HG03139 (cell line): ENCODE data around the gene CRACR2B.

Experiments
- ATAC-seq: cut with Tn5 transposase; IDR thresholded peaks from one replicate; pipeline ENCODE4 v1.9.1; 2021; ENCODE audit not compliant: unreplicated experiment

CRACR2B gene

GRCh38 chr11:850775-851763 is 23.4 kb downstream of the CRACR2B start:
- ATAC-seq, result no peak

- ATAC-seq, result no peak
Measured at GRCh38 chr11:852762-853161, 25.0 kb downstream of the CRACR2B start.

- ATAC-seq, result no peak
Measured at GRCh38 chr11:853682-854448, 26.1 kb downstream of the CRACR2B start.

GRCh38 chr11:854601-855329 is 27.0 kb downstream of the CRACR2B start:
- no peak for ATAC-seq

GRCh38 chr11:855330-855674 is 27.6 kb downstream of the CRACR2B start:
- ATAC-seq, result no peak

GRCh38 chr11:855796-856195 is 28.1 kb downstream of the CRACR2B start:
- no peak for ATAC-seq

GRCh38 chr11:856397-856796 is 28.7 kb downstream of the CRACR2B start:
- no peak for ATAC-seq

GRCh38 chr11:858053-858761 is 30.5 kb downstream of the CRACR2B start:
- ATAC-seq, result no peak

- no peak for ATAC-seq
Measured at GRCh38 chr11:858762-859339, 31.1 kb downstream of the CRACR2B start.

- ATAC-seq, result no peak
Measured at GRCh38 chr11:859394-860131, 31.8 kb downstream of the CRACR2B start.

GRCh38 chr11:860234-861104 is 32.8 kb downstream of the CRACR2B start:
- ATAC-seq, result no peak

- ATAC-seq, result no peak
Measured at GRCh38 chr11:861105-861479, 33.4 kb downstream of the CRACR2B start.

GRCh38 chr11:862081-862661 is 34.5 kb downstream of the CRACR2B start:
- no peak for ATAC-seq

- no peak for ATAC-seq
Measured at GRCh38 chr11:862696-863022, 34.9 kb downstream of the CRACR2B start.

GRCh38 chr11:863023-863909 is 35.5 kb downstream of the CRACR2B start:
- ATAC-seq, result no peak

GRCh38 chr11:863910-864827 is 36.5 kb downstream of the CRACR2B start:
- ATAC-seq, result no peak

GRCh38 chr11:864898-865297 is 37.2 kb downstream of the CRACR2B start:
- no peak for ATAC-seq
